Right forelimb (tissue), 1 donor: ENCODE results near the gene SMC6.

Experiments used
- DNase-seq: peaks from one replicate; pipeline ENCODE4 v3.0.0-alpha.2; 2018

SMC6 gene, protein sequence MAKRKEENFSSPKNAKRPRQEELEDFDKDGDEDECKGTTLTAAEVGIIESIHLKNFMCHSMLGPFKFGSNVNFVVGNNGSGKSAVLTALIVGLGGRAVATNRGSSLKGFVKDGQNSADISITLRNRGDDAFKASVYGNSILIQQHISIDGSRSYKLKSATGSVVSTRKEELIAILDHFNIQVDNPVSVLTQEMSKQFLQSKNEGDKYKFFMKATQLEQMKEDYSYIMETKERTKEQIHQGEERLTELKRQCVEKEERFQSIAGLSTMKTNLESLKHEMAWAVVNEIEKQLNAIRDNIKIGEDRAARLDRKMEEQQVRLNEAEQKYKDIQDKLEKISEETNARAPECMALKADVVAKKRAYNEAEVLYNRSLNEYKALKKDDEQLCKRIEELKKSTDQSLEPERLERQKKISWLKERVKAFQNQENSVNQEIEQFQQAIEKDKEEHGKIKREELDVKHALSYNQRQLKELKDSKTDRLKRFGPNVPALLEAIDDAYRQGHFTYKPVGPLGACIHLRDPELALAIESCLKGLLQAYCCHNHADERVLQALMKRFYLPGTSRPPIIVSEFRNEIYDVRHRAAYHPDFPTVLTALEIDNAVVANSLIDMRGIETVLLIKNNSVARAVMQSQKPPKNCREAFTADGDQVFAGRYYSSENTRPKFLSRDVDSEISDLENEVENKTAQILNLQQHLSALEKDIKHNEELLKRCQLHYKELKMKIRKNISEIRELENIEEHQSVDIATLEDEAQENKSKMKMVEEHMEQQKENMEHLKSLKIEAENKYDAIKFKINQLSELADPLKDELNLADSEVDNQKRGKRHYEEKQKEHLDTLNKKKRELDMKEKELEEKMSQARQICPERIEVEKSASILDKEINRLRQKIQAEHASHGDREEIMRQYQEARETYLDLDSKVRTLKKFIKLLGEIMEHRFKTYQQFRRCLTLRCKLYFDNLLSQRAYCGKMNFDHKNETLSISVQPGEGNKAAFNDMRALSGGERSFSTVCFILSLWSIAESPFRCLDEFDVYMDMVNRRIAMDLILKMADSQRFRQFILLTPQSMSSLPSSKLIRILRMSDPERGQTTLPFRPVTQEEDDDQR

DNA sequence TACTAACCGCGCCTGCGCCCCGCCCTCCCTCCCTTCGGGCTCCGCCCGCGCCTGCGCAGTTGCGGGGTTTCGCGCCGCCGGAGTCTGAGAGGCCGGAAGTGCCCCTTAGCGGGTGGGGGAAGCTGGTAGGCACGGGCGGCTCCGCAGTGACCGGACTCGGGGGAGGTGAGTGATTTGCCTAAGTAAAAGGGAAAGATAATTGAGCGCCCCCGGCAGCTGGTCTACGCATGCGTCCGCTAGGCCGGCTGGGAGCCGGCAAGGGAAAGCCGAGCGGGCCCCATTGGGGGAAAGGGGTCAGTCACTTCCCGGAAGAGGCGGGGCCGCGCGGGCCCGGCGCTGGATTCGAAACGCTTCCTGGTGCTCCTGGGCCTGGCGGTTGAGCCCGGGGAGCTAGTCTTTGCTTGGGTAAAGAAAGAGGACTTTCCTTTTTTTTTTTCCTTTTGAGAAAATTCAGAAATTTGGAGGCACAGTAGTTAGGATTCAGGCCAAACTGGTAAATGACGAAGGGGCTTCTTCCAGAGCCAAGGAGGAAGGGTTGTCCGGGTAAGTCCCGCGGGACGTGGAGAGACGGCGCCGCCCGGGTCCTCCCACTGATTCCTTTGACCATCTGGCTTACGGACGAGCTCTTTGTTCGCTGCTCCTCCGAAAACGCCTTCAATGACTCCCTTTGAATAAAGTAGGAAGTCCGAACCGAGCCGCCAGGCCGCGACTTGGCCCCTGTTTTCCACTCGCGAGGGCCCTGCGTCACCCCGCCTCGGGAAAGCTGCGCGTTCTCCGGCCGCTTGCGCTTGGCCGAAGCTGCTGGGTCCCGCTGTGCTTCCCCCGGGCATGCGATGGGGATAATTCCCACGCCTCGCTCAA lies at the start of gene SMC6, which contains the start of gene GEN1:
Gene SMC6, minus strand, starts transcription at position 8 of the 861 bp plus-strand sequence. CDS start 7,864 bp downstream, outside the sequence.
Gene GEN1, plus strand, starts transcription at position 336 of the 861 bp plus-strand sequence. CDS start 5,806 bp downstream, outside the sequence.
- DNase-seq, result peak; percentile 96

- DNase-seq, result no peak
These were observed 47.3 kb upstream of the SMC6 start for GRCh38 chr2:17800693-17801458.

- DNase-seq, result no peak
These were observed 46.6 kb upstream of the SMC6 start for GRCh38 chr2:17800219-17800618.

DNA sequence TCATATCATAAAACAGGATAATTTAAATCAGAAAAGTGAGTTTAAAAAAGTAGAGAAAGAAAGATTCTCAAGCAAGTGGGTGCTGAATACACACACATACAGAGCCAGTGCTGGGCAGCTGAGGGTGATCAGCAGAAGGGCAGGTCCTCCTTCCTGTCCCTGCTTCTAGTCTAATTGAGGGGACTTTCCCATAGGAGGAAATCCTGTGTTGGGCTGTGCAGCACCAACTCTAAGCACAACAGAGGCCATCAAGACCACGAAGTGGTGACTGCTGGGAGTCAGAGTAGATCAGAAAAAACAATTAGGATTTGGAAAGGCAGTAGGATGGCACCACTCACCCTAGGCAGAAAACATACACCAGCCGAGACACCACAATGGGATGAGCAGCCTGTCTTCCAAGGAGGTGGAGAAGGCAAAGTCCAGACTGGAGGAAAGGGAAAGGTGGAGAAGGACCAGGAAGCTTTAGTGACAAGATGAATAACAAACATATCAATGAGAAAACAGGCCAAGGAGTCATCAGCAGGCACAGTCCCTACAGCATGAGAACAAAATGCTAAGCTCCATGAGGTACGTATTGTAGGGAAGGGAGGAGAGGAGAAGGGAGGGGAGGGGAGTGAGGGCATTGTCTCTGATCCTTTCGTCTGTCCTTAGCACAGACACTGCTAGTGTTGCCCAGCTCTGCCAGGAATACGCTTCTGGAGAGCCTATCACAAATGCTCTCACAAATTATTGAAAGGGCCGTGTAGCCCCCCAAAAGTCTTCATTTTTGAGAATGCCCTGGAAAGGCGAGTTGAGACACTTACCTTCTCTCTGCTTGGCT lies 45.9 kb upstream of the SMC6 start:
- no peak for DNase-seq

- DNase-seq, result no peak
These were observed 44.7 kb upstream of the SMC6 start for GRCh38 chr2:17798338-17798737.

GRCh38 chr2:17795309-17795708 lies 41.7 kb upstream of the SMC6 start:
- DNase-seq, result no peak

DNA sequence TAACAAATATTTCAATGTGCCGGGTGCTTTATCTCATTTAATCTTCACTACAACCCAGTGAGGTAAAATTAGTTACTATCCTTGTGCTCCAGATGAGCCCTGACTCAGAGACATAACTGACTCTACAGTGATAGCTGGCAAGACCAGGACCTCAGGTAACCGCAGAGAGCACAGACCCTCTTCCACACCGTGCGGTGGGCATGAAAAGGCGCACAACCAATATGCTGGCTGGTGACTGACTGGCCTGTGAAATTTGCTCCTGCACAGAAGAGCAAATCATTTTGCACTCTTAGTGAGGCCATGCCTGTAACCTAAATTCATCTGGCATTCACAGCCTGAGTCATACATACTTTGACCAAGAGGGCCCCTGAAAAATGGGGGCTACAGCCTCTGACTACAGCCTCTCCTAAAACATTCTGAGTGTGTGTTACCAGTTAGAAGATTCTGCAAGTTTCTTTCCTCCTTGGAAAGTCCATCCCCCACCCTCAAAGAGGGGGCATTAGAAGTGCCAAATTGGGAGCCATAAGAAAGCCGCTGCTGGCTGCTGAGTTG lies 40.3 kb upstream of the SMC6 start:
- no peak for DNase-seq

DNA sequence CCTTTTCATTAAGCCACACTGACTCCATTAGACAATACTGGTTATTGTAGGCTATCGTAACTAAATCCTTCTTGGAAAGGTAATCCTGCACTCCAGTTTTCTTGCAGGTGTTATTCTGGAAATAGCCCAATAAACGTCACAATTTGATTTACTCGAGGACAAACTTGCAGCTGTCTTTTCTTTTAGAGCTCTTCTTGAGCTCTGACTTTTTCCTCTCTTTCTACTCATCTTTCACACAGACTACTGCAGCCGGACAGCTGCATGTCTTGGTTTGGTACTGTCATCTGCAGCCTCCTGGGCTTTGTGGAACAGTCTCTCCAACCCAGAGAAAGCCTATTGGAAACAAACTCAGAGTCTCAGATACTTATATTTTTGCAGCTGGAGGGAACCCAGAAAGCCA lies 39.7 kb upstream of the SMC6 start:
- DNase-seq, result no peak

- no peak for DNase-seq
These were observed 38.9 kb upstream of the SMC6 start for GRCh38 chr2:17792515-17792914.

DNA sequence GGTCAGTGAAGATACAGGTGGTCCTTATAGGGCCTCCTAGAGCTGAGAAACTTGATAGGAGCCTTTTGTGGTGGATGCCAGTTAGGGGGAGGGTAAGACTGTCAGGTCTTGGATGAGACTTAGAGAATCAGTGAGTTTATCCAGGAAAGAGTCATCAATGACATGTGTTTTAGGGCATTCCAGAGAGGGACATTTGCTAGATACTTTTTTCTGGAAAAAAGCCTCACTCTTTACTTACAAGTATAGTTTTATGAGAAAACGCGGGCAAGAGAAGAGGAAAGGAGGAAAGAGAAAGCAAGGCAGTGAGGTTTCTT lies 38.2 kb upstream of the SMC6 start:
- no peak for DNase-seq

- no peak for DNase-seq
These were observed 37.7 kb upstream of the SMC6 start for GRCh38 chr2:17791121-17791816.

- DNase-seq, result no peak
These were observed 36.9 kb upstream of the SMC6 start for GRCh38 chr2:17790536-17790935.

DNA sequence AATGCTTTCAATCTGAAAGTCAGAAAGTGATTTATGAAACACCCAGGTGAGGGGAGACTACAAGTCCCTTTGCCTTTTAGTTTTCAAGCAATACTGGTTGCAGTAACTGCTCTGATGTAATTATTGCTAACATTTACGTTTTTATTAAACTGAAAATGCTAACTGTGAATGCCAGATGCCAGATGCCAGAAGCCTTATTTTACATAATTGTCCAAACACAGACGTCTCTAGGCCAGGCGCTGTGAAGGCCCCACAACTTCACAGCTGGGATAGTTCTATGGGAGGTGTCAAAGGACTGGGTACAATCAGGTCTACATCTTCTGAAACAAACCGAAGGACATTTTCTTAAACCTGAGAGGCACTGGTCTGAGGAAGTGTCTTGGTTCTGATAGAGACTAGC lies 35.2 kb upstream of the SMC6 start:
- DNase-seq, result no peak

DNA sequence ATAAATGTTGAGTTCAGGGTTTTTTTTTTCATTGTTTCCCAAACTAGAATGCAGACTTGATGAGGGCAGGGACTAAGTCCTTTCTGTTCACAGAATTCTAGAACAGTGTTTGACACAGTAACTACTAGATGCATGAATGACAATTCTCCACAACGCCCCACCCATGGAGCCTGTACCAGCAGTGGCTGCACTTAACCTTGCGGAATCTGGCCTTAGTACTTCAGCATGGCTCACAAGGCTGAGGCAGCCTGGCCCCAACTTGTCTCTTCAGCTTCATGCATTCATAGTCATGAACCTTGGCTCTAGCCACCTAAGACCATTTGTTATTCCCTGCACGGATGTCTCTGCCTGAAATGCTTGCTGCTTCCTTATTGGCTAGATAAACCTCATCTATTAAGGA lies 33.1 kb upstream of the SMC6 start:
- DNase-seq, result no peak

DNA sequence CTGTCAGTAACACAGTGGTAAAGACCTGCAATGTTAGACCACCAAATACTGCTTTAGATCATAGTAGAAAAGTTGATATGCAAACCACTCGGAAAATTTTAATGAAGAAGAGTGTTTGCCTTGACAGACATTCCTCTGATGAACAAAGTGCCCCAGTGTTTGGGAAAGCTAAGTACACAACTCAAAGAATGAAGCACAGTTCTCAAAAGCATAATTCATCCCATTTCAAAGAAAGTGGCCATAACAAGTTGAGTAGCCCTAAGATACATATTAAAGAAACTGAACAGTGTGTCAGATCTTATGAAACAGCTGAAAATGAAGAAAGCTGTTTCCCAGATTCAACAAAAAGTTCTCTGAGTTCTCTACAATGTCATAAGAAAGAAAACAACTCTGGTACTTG lies 27.9 kb upstream of the SMC6 start:
- no peak for DNase-seq

GRCh38 chr2:17780546-17780945 lies 26.9 kb upstream of the SMC6 start:
- no peak for DNase-seq

GRCh38 chr2:17772532-17772931 lies 18.9 kb upstream of the SMC6 start:
- no peak for DNase-seq

GRCh38 chr2:17771956-17772355 lies 18.3 kb upstream of the SMC6 start:
- no peak for DNase-seq

GRCh38 chr2:17768894-17769293 lies 15.3 kb upstream of the SMC6 start:
- no peak for DNase-seq

DNA sequence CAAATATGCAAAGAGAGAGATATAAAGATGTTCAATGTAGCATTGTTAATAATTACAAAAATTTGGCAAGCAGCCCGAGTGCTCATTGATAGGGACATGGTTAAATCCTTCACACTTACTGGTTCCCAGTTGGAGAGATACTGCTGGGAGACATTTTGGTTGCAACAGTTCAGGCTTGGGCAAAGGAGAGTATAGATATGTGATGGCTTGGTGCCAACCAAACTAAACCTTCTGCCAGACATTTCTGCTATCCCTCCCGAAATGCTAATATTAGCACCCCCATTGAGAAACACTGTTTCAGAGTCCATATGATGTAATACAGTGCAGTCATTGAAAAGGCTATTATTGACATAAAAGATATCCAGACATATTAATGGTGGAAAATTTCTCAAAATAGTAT lies 11.8 kb upstream of the SMC6 start:
- no peak for DNase-seq
